RWPE2 (cell line): ENCODE data around the gene CDR2L.

ENCODE experiments used
- ATAC-seq: fragments of 200-7000 bp; cut with Tn5 transposase; 3 replicates; pipeline ENCODE4 v1.9.1; 2021; ENCODE audit warnings: low read depth
- DNase-seq: peaks from one replicate; pipeline ENCODE4 v3.0.0-alpha.2; 2020; ENCODE audit warnings: low spot score
- H3K27ac ChIP-seq: fragments of 450-650 bp; 2 replicates; pipeline ENCODE4 v1.5.1; 2017; ENCODE audit warnings: mild to moderate bottlenecking; ENCODE audit not compliant: poor library complexity, severe bottlenecking
- H3K27me3 ChIP-seq: fragments of 250-450 bp; sonication (Bioruptor Pico); 2 replicates; pipeline ENCODE4 v1.5.1; 2021; ENCODE audit warnings: mild to moderate bottlenecking, moderate library complexity; ENCODE audit not compliant: insufficient read depth, poor library complexity, severe bottlenecking
- H3K36me3 ChIP-seq: fragments of 250-450 bp; sonication (Bioruptor Pico); 2 replicates; pipeline ENCODE4 v1.5.1; 2020; ENCODE audit warnings: low read depth, mild to moderate bottlenecking, moderate library complexity
- H3K4me1 ChIP-seq: fragments of 250-450 bp; sonication (Bioruptor Pico); 2 replicates; pipeline ENCODE4 v1.5.1; 2021; ENCODE audit warnings: mild to moderate bottlenecking, moderate library complexity; ENCODE audit not compliant: insufficient read depth, poor library complexity, severe bottlenecking
- H3K4me3 ChIP-seq: fragments of 250-450 bp; sonication (Bioruptor Pico); 2 replicates; pipeline ENCODE4 v1.5.1; 2021; ENCODE audit warnings: mild to moderate bottlenecking, moderate library complexity; ENCODE audit not compliant: severe bottlenecking
- H3K9me3 ChIP-seq: fragments of 250-450 bp; sonication (Bioruptor Pico); 2 replicates; pipeline ENCODE4 v1.5.1; 2021; ENCODE audit warnings: mild to moderate bottlenecking, moderate library complexity; ENCODE audit not compliant: severe bottlenecking
- CTCF ChIP-seq: fragments of 450-650 bp; IDR thresholded peaks from one replicate; pipeline ENCODE4 v1.5.1; 2017; ENCODE audit warnings: mild to moderate bottlenecking, moderate library complexity; ENCODE audit not compliant: poor library complexity, severe bottlenecking

Gene CDR2L

GRCh38 chr17:74972107-74972972 is 15.1 kb upstream of the CDR2L start, which contains the start of gene HID1:
Gene HID1 (minus strand): TSS chr17:74972759. CDS start chr17:74972656, 103 bp downstream.
- DNase-seq (no peak), ATAC-seq (peak; percentile 76)

GRCh38 chr17:74972973-74973328 is 14.5 kb upstream of the CDR2L start:
- Histone ChIP-seq H3K36me3 (no peaks in the 10 kb centered on the region), H3K4me1 (peaks cover 3% of the 10 kb centered on the region), H3K27ac (no peak overlapping the region), H3K4me3 (peak overlapping the region; percentile 48), H3K27me3 (peaks cover 16% of the 10 kb centered on the region), H3K9me3 (no peaks in the 10 kb centered on the region)
- ATAC-seq (peak; percentile 9; the same call in 2 of the 3 replicates), DNase-seq (no peak)
- no peak for TF ChIP-seq CTCF

More at GRCh38 chr17:74972107-74972972, 15.1 kb upstream of the CDR2L start, which contains the start of gene HID1:
- no peaks in the 10 kb centered on the region for H3K36me3 ChIP-seq
- TF ChIP-seq CTCF, result no peak
- H3K4me3 ChIP-seq, result peak within 1 kb of the TSS; percentile 48
- no peaks in the 10 kb centered on the region for H3K9me3 ChIP-seq
- H3K27ac ChIP-seq, result no peak within 1 kb of the TSS
- H3K4me1 ChIP-seq, result peaks cover 3% of the 10 kb centered on the region
- peaks cover 16% of the 10 kb centered on the region for H3K27me3 ChIP-seq

- DNase-seq (no peak), ATAC-seq (no peak)
- H3K9me3 ChIP-seq, result no peaks in the 10 kb centered on the region
- H3K27me3 ChIP-seq, result peaks cover 16% of the 10 kb centered on the region
- peaks cover 3% of the 10 kb centered on the region for H3K4me1 ChIP-seq
- H3K4me3 ChIP-seq, result no peak overlapping the region
- H3K36me3 ChIP-seq, result no peaks in the 10 kb centered on the region
- no peak overlapping the region for H3K27ac ChIP-seq
- TF ChIP-seq CTCF, result no peak
Observed at GRCh38 chr17:74975943-74976342, 11.5 kb upstream of the CDR2L start.

GRCh38 chr17:74977802-74978201 is 9.6 kb upstream of the CDR2L start:
- no peak for ATAC-seq
- Histone ChIP-seq H3K4me3 (no peak overlapping the region), H3K4me1 (peaks cover 6% of the 10 kb centered on the region), H3K36me3 (no peaks in the 10 kb centered on the region), H3K27me3 (peaks cover 14% of the 10 kb centered on the region), H3K27ac (no peak overlapping the region), H3K9me3 (no peaks in the 10 kb centered on the region)
- TF ChIP-seq CTCF, result no peak
- DNase-seq, result no peak

DNA sequence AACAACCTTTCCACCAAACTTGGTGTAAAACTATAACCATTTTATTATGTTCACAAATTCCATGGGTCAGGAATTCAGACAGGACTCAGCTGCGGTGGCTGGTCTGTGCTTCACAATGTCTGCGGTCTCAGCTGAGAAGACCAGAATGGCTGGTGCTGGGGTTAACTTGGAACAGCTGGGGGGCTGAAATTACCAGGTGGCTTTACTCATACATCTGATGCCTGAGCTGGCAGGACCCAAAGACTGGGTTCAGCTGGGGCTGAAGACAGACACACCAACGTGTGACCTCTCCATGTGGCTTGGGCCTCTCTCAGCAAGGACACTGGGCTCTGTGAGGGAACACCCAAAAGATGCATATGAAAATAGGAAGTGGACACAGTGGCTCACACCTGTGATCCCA is 9.2 kb upstream of the CDR2L start:
- Histone ChIP-seq H3K9me3 (no peaks in the 10 kb centered on the region), H3K27ac (no peak overlapping the region), H3K27me3 (peaks cover 10% of the 10 kb centered on the region), H3K36me3 (no peaks in the 10 kb centered on the region), H3K4me1 (peaks cover 6% of the 10 kb centered on the region), H3K4me3 (no peak overlapping the region)
- DNase-seq, result no peak
- no peak for ATAC-seq
- no peak for TF ChIP-seq CTCF
